K562 (cell line): ENCODE results near the gene DOLPP1. TPM values are rescaled to one million over a fixed set of nuclear protein-coding genes. Genes with fewer than 3 reads are reported as not detected.

ENCODE experiments used
- CREBBP ChIP-seq: IDR thresholded peaks from one replicate; pipeline ENCODE4 v1.6.1; 2012; ENCODE audit warnings: low read depth, mild to moderate bottlenecking, control low read depth, inconsistent platforms, low read length
- EHMT2 ChIP-seq: fragments of 450-650 bp; IDR thresholded peaks from 2 replicates; pipeline ENCODE4 v1.6.1; 2018; ENCODE audit warnings: antibody characterized with exemption
- HIVEP1 ChIP-seq: fragments of 250-450 bp; sonication (Bioruptor Pico); IDR thresholded peaks from 2 replicates; pipeline ENCODE4 v1.4.0; 2020; ENCODE audit warnings: mild to moderate bottlenecking
- MAZ ChIP-seq, 2 experiments: fragments of 450-650 bp in 1 of 2; sonication (generic) in 1 of 2; formaldehyde crosslinking; IDR thresholded peaks in 1 of 2; conservative IDR thresholded peaks in 1 of 2; 2 replicates each; pipeline versions ENCODE4 v1.4.0 to v1.5.0; 2020; ENCODE audit warnings: mild to moderate bottlenecking in 1 of 2, missing genetic modification reagents in 1 of 2
- MED1 ChIP-seq: sonication (generic); formaldehyde crosslinking; IDR thresholded peaks from 2 replicates; pipeline ENCODE4 v1.8.1; 2023; ENCODE audit warnings: missing genetic modification reagents, borderline replicate concordance
- MTA1 ChIP-seq: fragments of 450-650 bp; IDR thresholded peaks from 2 replicates; pipeline ENCODE4 v1.6.1; 2017; ENCODE audit warnings: borderline replicate concordance
- NFYB ChIP-seq: IDR thresholded peaks from 2 replicates; pipeline ENCODE4 v1.6.1; 2011; ENCODE audit warnings: mild to moderate bottlenecking, moderate library complexity; ENCODE audit not compliant: insufficient read length; ENCODE audit errors: extremely low read depth
- PHF8 ChIP-seq: fragments of 200-600 bp; sonication (generic); IDR thresholded peaks from 2 replicates; pipeline ENCODE4 v1.6.1; 2012; ENCODE audit warnings: mixed run types, mild to moderate bottlenecking, inconsistent platforms, low read length, moderate library complexity, borderline replicate concordance
- SAFB ChIP-seq: fragments of 200-400 bp; formaldehyde crosslinking; IDR thresholded peaks from 2 replicates; pipeline ENCODE4 v1.6.1; 2017; ENCODE audit warnings: low read depth, low read length, borderline replicate concordance
- SMARCC2 ChIP-seq: fragments of 450-650 bp; IDR thresholded peaks from 2 replicates; pipeline ENCODE4 v1.6.1; 2017; ENCODE audit warnings: antibody characterized with exemption, moderate library complexity, mild to moderate bottlenecking, low read depth
- SUPT5H ChIP-seq: fragments of 450-650 bp; IDR thresholded peaks from 2 replicates; pipeline ENCODE4 v1.6.1; 2016
- TEAD1 ChIP-seq, 2 experiments: fragments of 450-650 bp in 1 of 2; sonication (generic) in 1 of 2; formaldehyde crosslinking; IDR thresholded peaks; 2 replicates each; pipeline versions ENCODE4 v1.4.0 to v1.8.0; 2020 to 2022; ENCODE audit warnings: mild to moderate bottlenecking in 2 of 2, missing genetic modification reagents in 1 of 2
- TEAD2 ChIP-seq: fragments of 450-650 bp; IDR thresholded peaks from 2 replicates; pipeline ENCODE4 v1.6.1; 2016; ENCODE audit warnings: missing genetic modification characterization, control low read depth, missing compliant biosample characterization
- ZNF764 ChIP-seq: fragments of 250-450 bp; sonication (Bioruptor Pico); IDR thresholded peaks from 2 replicates; pipeline ENCODE4 v1.4.0; 2020; ENCODE audit warnings: low read depth, mild to moderate bottlenecking, moderate library complexity
- ZNF780A ChIP-seq: fragments of 250-450 bp; sonication (Bioruptor Pico); IDR thresholded peaks from 2 replicates; pipeline ENCODE4 v1.5.0; 2021; ENCODE audit warnings: mild to moderate bottlenecking
- polyA plus RNA-seq, 8 experiments: library from polyadenylated mRNA; depleted of rRNA in 4 of 8; stranded (reverse) in 5 of 8; unstranded in 3 of 8; fragments of >200 nt; fragmentation: Nextera tagmentation in 2 of 8; fragmentation: Illumina TruSeq in 1 of 8; extraction: Ambion mirVana in 2 of 8; extraction: Trizol in 1 of 8; gene quantifications; 2 replicates each; pipeline versions ENCODE4 v1.2.1 to v1.2.3, GENCODE V29; 2011 to 2014; ENCODE audit warnings: inconsistent platforms in 1 of 8, missing spikeins in 1 of 8
- total RNA-seq, 7 experiments: library from RNA; depleted of rRNA in 6 of 7; stranded (reverse); fragments of >200 nt in 6 of 7; fragmentation: Illumina TruSeq in 2 of 7; extraction: Trizol in 2 of 7; gene quantifications; 2 replicates each; pipeline versions ENCODE4 v1.2.1 to v1.2.3, GENCODE V29; 2011 to 2021; ENCODE audit warnings: low replicate concordance in 1 of 7
- TF ChIP-seq, protein P1 (sequence below): fragments of 450-650 bp; IDR thresholded peaks from 2 replicates; pipeline ENCODE4 v1.6.1; 2018; ENCODE audit not compliant: partially characterized antibody
- TF ChIP-seq, protein P2 (sequence below): fragments of 450-650 bp; IDR thresholded peaks from 2 replicates; pipeline ENCODE4 v1.6.1; 2016; ENCODE audit warnings: missing biosample characterization, missing genetic modification characterization
- TF ChIP-seq, protein P3 (sequence below): sonication (generic); formaldehyde crosslinking; IDR thresholded peaks from 2 replicates; pipeline ENCODE4 v1.8.0; 2023; ENCODE audit warnings: missing genetic modification reagents, mild to moderate bottlenecking, borderline replicate concordance

The DOLPP1 gene
- total and polyA plus RNA-seq, 9 of the 15 experiments (the other 6 are each of a cell fraction or from before 2014, with no cell fraction given) = 3.0 to 39.8 (median 30.5) TPM

DNA sequence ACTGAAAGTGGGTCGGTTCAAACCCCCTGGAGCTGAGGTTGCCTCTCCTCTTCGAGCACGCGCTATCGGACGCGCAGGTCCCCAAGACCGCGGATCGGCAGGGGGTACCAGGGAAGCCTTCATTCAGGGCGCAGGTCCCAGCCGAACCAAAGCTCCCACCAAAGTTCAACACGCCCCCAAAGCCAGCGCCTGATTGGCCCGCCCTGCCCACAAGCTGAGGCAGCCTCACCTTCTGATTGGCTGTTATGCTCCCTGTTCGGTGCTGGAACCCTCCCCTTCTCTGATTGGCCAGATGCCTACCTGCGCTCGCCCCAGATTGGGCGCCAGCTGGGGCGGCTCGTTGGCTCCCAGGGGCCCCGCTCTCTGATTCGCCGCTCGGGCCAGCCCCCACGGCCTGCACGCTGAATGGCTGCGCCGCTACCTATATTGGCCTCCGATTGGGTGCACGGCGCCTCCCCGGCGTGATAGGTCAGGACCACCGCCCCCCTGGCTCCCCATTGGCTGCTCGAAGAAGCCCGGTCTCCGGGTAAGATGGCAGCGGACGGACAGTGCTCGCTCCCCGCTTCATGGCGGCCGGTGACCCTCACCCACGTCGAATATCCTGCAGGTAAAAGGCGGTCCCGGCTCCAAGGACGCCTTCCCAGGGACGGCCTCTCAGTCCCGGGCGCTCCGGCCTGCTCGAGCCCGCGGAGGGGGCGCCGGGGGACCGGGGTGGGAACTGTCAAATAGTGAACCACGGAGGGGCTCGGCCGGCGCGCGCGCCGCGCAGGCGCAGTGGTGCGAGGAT, at the start of gene DOLPP1 (continued):
- TF ChIP-seq TEAD2 (tag) (no peak), SAFB (no peak), ZNF780A (CRISPR knock-in tag) (no peak), TEAD1 (CRISPR knock-in tag; IDR thresholded peaks at IDR 0.05) (peak; percentile 36 to 66; a peak in 1 of 4 replicates), PHF8 (peak; percentile 88; the same call in 1 of the 2 replicates), SMARCC2 (no peak), ZNF764 (CRISPR knock-in tag) (no peak), EHMT2 (no peak), CREBBP (no peak), MED1 (CRISPR knock-in tag) (no peak), MTA1 (peak; percentile 29; the same call in 1 of the 2 replicates), NFYB (peak; percentile 99), MAZ (CRISPR knock-in tag; conservative IDR thresholded peaks at IDR 0.05 in 1 of 2, IDR thresholded peaks at IDR 0.05 in 1 of 2) (peak; percentile 83 to 90), SUPT5H (peak; percentile 95), HIVEP1 (CRISPR knock-in tag) (peak; percentile 89)
- TF ChIP-seq, protein P1, sequence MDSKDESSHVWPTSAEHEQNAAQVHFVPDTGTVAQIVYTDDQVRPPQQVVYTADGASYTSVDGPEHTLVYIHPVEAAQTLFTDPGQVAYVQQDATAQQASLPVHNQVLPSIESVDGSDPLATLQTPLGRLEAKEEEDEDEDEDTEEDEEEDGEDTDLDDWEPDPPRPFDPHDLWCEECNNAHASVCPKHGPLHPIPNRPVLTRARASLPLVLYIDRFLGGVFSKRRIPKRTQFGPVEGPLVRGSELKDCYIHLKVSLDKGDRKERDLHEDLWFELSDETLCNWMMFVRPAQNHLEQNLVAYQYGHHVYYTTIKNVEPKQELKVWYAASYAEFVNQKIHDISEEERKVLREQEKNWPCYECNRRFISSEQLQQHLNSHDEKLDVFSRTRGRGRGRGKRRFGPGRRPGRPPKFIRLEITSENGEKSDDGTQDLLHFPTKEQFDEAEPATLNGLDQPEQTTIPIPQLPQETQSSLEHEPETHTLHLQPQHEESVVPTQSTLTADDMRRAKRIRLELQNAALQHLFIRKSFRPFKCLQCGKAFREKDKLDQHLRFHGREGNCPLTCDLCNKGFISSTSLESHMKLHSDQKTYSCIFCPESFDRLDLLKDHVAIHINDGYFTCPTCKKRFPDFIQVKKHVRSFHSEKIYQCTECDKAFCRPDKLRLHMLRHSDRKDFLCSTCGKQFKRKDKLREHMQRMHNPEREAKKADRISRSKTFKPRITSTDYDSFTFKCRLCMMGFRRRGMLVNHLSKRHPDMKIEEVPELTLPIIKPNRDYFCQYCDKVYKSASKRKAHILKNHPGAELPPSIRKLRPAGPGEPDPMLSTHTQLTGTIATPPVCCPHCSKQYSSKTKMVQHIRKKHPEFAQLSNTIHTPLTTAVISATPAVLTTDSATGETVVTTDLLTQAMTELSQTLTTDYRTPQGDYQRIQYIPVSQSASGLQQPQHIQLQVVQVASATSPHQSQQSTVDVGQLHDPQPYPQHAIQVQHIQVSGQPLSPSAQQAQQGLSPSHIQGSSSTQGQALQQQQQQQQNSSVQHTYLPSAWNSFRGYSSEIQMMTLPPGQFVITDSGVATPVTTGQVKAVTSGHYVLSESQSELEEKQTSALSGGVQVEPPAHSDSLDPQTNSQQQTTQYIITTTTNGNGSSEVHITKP = peak; percentile 2
- TF ChIP-seq, protein P2, sequence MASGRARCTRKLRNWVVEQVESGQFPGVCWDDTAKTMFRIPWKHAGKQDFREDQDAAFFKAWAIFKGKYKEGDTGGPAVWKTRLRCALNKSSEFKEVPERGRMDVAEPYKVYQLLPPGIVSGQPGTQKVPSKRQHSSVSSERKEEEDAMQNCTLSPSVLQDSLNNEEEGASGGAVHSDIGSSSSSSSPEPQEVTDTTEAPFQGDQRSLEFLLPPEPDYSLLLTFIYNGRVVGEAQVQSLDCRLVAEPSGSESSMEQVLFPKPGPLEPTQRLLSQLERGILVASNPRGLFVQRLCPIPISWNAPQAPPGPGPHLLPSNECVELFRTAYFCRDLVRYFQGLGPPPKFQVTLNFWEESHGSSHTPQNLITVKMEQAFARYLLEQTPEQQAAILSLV (tag) = no peak
- TF ChIP-seq, protein P3, sequence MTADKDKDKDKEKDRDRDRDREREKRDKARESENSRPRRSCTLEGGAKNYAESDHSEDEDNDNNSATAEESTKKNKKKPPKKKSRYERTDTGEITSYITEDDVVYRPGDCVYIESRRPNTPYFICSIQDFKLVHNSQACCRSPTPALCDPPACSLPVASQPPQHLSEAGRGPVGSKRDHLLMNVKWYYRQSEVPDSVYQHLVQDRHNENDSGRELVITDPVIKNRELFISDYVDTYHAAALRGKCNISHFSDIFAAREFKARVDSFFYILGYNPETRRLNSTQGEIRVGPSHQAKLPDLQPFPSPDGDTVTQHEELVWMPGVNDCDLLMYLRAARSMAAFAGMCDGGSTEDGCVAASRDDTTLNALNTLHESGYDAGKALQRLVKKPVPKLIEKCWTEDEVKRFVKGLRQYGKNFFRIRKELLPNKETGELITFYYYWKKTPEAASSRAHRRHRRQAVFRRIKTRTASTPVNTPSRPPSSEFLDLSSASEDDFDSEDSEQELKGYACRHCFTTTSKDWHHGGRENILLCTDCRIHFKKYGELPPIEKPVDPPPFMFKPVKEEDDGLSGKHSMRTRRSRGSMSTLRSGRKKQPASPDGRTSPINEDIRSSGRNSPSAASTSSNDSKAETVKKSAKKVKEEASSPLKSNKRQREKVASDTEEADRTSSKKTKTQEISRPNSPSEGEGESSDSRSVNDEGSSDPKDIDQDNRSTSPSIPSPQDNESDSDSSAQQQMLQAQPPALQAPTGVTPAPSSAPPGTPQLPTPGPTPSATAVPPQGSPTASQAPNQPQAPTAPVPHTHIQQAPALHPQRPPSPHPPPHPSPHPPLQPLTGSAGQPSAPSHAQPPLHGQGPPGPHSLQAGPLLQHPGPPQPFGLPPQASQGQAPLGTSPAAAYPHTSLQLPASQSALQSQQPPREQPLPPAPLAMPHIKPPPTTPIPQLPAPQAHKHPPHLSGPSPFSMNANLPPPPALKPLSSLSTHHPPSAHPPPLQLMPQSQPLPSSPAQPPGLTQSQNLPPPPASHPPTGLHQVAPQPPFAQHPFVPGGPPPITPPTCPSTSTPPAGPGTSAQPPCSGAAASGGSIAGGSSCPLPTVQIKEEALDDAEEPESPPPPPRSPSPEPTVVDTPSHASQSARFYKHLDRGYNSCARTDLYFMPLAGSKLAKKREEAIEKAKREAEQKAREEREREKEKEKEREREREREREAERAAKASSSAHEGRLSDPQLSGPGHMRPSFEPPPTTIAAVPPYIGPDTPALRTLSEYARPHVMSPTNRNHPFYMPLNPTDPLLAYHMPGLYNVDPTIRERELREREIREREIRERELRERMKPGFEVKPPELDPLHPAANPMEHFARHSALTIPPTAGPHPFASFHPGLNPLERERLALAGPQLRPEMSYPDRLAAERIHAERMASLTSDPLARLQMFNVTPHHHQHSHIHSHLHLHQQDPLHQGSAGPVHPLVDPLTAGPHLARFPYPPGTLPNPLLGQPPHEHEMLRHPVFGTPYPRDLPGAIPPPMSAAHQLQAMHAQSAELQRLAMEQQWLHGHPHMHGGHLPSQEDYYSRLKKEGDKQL (CRISPR knock-in tag) = no peak
